Tibial artery (tissue), 4 donors: Measurements from ENCODE around the gene NADK.
A peak's percentile ranks its signal among the peaks of the same experiment; 100 is the strongest.

Experiments used
- DNase-seq, 2 donors: peaks; one replicate each; pipeline ENCODE4 v3.0.0-alpha.2; 2019
- H3K27ac ChIP-seq, 2 donors: fragments of 200-600 bp; sonication (generic) in 1 of 2; 1 replicate in 1 of 2; 2 replicates in 1 of 2; pipeline ENCODE4 v1.5.1; 2018 to 2019; ENCODE audit warnings: mild to moderate bottlenecking in 1 of 2
- H3K27me3 ChIP-seq, 2 donors: fragments of 200-600 bp; sonication (generic) in 1 of 2; one replicate each; pipeline versions ENCODE4 v1.5.1 to v1.6.0; 2016 to 2019
- H3K36me3 ChIP-seq, 3 donors: fragments of 200-600 bp; sonication (generic) in 2 of 3; one replicate each; pipeline ENCODE4 v1.5.1; 2016 to 2019; ENCODE audit warnings: mild to moderate bottlenecking in 2 of 3
- H3K4me1 ChIP-seq, 4 donors: fragments of 200-600 bp; sonication (generic) in 2 of 4; 1 replicate in 3 of 4; 2 replicates in 1 of 4; pipeline ENCODE4 v1.5.1; 2016 to 2019
- H3K4me3 ChIP-seq, 2 donors: fragments of 200-600 bp; sonication (generic) in 1 of 2; 1 replicate in 1 of 2; 2 replicates in 1 of 2; pipeline ENCODE4 v1.5.1; 2018 to 2019; ENCODE audit warnings: mild to moderate bottlenecking in 2 of 2
- H3K9me3 ChIP-seq, 3 donors: fragments of 200-600 bp; sonication (generic) in 1 of 3; one replicate each; pipeline ENCODE4 v1.5.1; 2016 to 2019
- CTCF ChIP-seq, 2 experiments: fragments of 200-600 bp in 1 of 2; fragments of 450-650 bp in 1 of 2; IDR thresholded peaks; one replicate each; pipeline ENCODE4 v1.5.1; 2017 to 2019; ENCODE audit warnings: antibody characterized with exemption in 2 of 2, mild to moderate bottlenecking in 1 of 2, moderate library complexity in 1 of 2
- intact Hi-C: fragments of 100-400 bp; cut with DNase I; formaldehyde crosslinking; loops from one replicate; pipeline ENCODE4 v1.15.0; 2023; ENCODE audit warnings: low total_unique reads

The NADK gene

GRCh38 chr1:1777950-1778662, at the start of gene NADK:
NADK (minus strand) TSS chr1:1778470; CDS start chr1:1765406, 13,064 bp downstream.
- Histone ChIP-seq H3K27me3 (no peaks in the 10 kb centered on the region), H3K9me3 (no peaks in the 10 kb centered on the region), H3K36me3 (peaks cover 0 to 1% (median 0%) of the 10 kb centered on the region in 3 donors), H3K27ac (peak within 1 kb of the TSS; percentile 90 to 97), H3K4me3 (peak within 1 kb of the TSS; percentile 86 to 92), H3K4me1 (peaks cover 8 to 72% (median 62%) of the 10 kb centered on the region in 4 donors)
- DNase-seq = peak in 1 of 2 donors; percentile 79
- intact Hi-C loops = no loop called here
- TF ChIP-seq CTCF (IDR thresholded peaks at IDR 0.05) = no peak

- Histone ChIP-seq H3K9me3 (no peaks in the 10 kb centered on the region), H3K36me3 (peaks cover 0 to 29% (median 22%) of the 10 kb centered on the region in 3 donors), H3K27me3 (no peaks in the 10 kb centered on the region), H3K4me1 (no peaks in the 10 kb centered on the region), H3K27ac (no peak overlapping the region), H3K4me3 (no peak overlapping the region)
- no peak for DNase-seq
- TF ChIP-seq CTCF (IDR thresholded peaks at IDR 0.05) = no peak
- intact Hi-C loops = no loop called here
These were observed 49.0 kb upstream of the NADK start for GRCh38 chr1:1827089-1827848.

- Histone ChIP-seq H3K4me1 (no peaks in the 10 kb centered on the region), H3K27ac (no peak overlapping the region), H3K36me3 (peaks cover 0 to 36% (median 22%) of the 10 kb centered on the region in 3 donors), H3K4me3 (no peak overlapping the region), H3K27me3 (no peaks in the 10 kb centered on the region), H3K9me3 (no peaks in the 10 kb centered on the region)
- TF ChIP-seq CTCF (IDR thresholded peaks at IDR 0.05) = no peak
- peak in 1 of 2 donors; percentile 11 for DNase-seq
- intact Hi-C loops = no loop called here
These were observed 48.3 kb upstream of the NADK start for GRCh38 chr1:1826356-1827088.

GRCh38 chr1:1825217-1825616, 46.9 kb upstream of the NADK start:
- no peak for DNase-seq
- intact Hi-C loops = no loop called here
- Histone ChIP-seq H3K9me3 (no peaks in the 10 kb centered on the region), H3K4me3 (no peak overlapping the region), H3K27ac (no peak overlapping the region), H3K36me3 (peaks cover 0 to 41% (median 18%) of the 10 kb centered on the region in 3 donors), H3K4me1 (no peaks in the 10 kb centered on the region), H3K27me3 (no peaks in the 10 kb centered on the region)
- no peak for TF ChIP-seq CTCF (IDR thresholded peaks at IDR 0.05)

GRCh38 chr1:1819762-1820161, 41.5 kb upstream of the NADK start:
- no peaks in the 10 kb centered on the region for H3K9me3 ChIP-seq
- peaks cover 16 to 59% (median 40%) of the 10 kb centered on the region in 3 donors for H3K36me3 ChIP-seq
- DNase-seq = peak in 1 of 2 donors; percentile 52
- H3K27ac ChIP-seq = no peak overlapping the region
- H3K4me3 ChIP-seq = no peak overlapping the region
- intact Hi-C loops = no loop called here
- TF ChIP-seq CTCF (IDR thresholded peaks at IDR 0.05) = no peak
- no peaks in the 10 kb centered on the region for H3K27me3 ChIP-seq
- H3K4me1 ChIP-seq = no peaks in the 10 kb centered on the region
